Measurements from ENCODE around the gene SMIM12.
"Not testable (repeated sequence)": the region's sequence is repeated elsewhere in the genome, so short reads cannot be mapped to it uniquely, and the experiment has no call there.

GRCh38 chr1:34810781-34811180 is 48.8 kb downstream of the SMIM12 start:
- TF ChIP-seq POLR2A, CTCF (IDR thresholded peaks at IDR 0.05): not testable (repeated sequence)
